NCI-H2107 (cell line): ENCODE measurements around the gene OMP.

ENCODE experiments used
- DNase-seq: peaks from one replicate; lab custom pipeline; 2025; lab: John Stamatoyannopoulos, UW

Gene OMP

DNA sequence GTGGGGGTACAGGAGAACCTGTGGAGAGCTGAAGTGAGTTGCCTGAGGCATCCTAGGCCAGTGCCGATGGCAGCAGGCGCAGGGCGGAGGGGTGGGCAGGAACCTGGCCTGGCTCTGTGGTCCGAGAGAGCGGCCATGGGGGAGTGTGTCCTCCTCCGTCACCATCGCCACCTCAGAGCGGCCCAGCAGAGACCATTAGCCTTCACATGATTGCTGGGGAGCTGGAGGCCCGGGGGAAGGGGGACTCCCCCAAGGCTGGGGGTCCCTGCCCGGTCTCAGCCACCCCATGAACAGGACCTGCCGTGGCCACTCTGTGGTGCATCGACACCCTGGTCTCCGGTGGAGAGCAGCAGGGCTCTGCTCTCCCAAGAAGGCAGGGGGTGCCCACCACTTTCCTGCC lies 4.1 kb downstream of the OMP start:
- DNase-seq, result no peak

DNA sequence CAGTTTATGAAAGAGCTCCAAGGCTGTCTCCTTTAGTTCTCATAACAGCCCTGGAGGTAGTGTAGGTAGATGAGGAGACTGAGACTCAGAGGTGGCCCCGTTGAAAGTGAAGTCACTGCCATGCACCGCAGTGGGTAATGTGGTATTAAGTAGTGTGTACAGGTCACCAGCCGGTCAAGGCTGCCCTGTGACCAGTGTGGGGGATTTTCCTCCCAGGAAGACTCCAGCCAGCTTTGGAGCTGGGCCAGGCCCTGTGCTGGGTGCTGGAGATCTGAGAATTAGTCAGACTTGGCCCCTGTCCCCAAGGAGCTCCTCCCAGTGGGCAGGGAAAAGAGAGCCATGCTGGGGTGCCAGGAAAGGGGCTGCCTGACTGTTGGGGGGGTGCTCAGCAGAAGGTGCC lies 5.3 kb downstream of the OMP start:
- no peak for DNase-seq

DNA sequence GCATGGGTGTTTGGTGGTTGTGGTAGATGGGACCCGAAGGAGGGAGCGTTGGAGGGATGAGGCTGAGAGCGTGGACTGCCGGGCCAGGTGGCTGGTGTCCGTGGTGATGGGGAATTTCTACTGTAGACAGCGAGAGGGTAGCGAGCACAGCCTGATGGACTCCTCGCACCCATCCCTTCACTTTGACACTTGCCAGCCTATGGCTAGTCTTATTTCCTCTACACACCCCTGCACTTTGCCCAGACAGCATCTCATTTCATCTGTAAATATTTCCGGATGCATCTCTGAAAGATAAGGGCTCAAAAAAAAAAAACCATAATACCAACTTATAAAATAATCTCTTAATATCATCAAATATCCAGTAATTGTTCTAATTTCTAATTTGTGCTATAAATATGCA lies 5.8 kb downstream of the OMP start:
- no peak for DNase-seq

DNA sequence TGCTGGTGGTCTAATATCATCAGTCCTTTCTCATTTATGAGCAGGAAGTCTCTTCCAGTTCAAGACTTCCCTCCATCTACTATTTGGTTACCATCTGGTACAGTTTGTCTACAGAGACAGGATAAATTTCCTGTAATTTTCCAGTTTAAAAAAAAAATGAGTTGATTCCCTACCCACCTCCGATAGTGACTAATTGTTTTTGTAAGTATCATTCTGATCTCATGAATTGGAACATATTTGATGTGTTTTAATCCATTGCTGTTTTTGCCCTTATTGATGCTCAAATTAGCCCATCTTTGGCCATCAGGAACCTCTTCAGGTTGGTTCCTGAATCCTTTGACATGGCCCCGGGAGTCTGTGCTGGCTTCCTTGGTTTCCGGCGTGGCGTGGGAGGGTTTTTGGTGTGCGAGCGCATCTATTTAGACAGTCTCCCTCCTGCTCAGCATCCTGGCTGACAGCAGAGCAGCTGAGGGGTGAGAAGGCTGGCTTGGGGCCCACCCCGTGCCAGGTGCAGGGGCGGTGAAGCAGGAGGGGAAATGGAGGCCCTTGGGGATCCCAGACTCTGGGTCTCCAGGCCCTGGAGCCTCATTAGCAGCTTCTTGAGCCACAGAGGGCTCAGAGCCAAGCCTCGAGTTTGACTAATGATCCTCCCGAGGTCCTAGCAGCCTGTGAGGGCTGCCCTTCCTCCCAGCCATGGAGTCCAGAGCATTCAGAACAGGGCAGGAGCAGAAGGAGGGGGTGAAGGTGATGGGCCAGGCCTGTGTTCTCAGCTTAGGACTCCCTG lies 6.8 kb downstream of the OMP start:
- no peak for DNase-seq

DNA sequence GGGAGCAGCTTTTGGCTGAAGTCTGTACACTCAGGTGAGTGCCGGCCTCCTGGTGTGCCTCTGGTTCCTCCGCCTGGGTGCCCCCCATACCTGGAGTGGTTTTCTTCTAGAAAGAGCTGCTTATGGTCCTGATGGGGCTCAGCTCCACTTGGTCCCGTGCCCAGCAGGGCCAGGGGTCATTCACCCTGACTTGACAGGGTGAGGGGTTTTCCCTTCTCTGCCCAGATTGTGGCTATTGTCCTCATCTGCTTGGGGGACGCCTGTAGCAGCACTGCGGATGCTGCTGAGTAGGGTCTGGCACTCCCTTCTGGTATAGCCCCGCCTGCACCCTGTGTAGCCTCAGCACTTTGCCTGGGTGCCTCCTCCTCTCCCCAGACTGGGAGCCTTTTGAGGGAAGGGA lies 8.2 kb downstream of the OMP start:
- DNase-seq, result no peak

DNA sequence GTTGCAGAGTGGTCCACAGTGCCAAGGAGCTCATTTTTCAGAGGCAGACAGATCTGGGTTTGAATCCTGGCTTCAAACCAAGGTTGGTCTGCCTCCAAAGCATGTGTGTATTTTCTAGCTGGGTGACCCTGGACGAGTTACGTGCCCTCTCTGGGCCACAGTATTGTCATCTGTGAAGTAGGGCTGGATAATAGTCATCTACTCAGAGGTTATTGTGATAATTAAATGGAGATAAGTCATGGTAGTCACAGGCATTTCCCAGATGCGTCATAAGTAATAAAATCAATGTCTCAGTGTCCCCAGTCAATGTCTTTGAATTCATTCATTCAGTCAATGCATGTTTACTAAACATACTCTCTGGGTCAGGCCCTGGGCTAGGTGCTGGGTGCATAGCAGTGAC lies 8.6 kb downstream of the OMP start:
- DNase-seq, result no peak

DNA sequence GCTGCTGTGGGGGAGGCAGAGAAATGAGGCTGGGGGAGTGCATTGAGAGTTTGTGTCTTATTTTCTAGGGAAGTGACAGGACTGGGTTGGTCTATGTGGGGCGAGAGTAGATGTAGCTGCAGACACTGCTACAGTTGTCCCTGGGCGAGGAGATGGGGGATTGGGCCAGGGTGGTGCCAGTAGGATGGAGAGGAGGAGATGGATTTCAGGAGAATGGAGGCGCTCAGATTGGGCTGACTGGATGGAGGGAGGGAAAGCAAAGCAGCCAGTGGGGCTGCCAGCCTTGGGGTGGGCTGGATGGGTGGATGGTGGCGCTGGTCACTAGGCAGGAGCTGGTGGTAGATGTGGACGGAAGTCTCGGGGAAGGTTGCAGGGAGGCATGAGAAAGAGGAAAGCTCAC lies 9.3 kb downstream of the OMP start:
- DNase-seq, result no peak

DNA sequence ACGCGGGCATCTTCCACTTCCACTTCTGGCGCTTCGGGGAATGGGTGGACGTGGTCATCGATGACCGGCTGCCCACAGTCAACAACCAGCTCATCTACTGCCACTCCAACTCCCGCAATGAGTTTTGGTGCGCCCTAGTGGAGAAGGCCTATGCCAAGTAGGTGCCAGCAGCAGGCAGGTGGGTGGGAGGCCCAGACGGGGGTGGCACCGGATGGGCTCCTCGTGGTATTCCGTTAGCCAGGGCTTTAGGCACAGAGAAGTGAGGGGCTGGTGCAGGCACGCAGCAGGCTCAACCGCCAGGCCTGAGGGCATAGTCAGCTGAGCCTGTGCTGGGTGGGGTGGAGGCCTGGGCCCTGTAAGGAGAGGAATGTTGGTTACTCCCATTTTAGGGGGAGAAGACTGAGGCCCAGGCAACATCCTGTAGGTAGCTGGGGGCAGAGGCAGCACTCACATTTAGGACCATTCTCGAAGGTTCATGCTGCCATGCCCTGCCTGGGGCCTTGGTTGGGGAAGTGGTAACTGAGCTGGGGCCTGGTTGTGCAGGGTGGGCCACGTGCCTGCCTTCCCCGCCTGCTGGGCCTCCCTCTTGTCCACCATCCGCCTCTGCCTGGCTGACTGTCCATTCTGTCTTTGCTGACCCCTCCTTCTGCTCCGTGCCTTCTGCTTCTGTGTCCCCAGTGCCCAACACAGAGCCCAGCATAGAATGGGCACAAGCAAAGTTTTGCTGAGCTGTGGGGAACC lies 10.2 kb downstream of the OMP start:
- no peak for DNase-seq

DNA sequence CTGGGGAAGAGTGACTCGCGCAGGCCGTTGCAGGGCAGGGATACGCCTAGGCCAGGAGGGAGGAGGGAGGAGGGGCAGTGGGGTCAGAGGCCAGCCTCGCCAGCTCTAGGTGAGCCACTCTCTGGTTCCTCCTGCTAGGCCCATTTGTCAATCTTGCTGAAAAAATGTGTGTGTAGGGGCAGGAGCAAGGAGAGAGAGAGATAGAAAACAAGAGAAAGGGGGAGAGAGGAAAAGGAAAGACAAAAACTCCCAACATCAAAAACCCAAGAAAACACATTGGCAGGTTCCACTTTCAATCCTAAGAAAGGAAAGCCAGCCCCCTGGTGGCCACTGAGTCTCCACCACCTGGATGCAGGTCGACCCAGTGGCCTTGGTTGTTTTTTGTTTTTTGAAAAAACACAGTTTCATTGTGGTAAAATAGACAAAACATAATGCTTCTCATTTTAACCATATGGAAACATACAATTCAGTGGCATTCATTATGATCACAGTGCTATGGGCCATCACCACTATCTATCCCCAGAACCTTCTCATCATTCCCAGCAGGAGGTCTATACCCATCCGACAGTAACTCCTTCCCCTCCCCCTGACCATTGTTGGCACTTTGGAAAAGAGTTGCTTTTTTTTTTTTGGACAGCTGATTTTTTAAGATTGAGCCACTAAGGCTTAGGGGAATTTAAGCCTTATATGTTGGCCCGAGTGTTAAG lies 10.9 kb downstream of the OMP start:
- no peak for DNase-seq

DNA sequence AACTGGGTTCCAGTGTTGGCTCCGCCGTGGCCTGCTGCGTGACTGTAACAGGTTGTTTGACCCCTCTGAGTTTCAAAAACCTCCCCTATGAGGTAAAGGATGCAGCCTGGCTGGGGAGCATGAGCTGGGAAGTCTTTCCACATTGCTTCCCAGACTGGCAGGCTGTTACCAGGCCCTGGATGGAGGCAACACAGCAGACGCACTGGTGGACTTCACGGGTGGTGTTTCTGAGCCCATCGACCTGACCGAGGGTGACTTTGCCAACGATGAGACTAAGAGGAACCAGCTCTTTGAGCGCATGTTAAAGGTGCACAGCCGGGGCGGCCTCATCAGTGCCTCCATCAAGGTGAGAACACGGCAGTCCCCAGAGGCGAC lies 11.4 kb downstream of the OMP start:
- no peak for DNase-seq

DNA sequence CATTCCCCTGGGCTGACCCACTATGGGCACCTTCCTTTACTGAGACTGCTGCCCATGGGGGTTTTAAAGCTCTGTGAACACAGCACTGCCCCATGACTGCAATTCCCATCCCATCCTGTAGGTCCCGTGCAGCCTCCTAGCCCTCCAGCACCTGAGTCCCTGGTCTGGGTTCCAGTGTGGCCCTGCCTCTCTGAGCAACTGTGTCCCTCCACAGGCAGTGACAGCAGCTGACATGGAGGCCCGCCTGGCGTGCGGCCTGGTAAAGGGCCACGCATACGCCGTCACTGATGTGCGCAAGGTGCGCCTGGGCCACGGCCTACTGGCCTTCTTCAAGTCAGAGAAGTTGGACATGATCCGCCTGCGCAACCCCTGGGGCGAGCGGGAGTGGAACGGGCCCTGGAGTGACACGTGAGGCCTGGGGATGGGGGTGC lies 12.6 kb downstream of the OMP start:
- no peak for DNase-seq

DNA sequence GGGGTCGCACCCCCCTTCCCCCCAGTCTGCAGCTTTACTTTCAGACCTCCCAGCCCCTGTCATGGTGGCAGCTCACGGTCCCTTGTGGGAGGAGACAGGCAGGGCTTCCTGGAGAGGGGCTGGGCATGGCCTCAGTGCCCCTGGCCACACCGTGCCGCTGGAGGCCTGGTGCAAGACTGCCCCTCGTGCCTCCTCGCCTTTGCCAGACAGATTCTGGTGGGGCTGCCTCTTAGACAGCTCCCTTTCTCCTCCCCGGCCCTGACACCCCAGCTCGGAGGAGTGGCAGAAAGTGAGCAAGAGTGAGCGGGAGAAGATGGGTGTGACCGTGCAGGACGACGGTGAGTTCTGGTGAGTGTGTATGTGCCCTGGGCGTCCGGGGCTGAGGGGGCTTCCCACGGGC lies 13.3 kb downstream of the OMP start:
- no peak for DNase-seq

DNA sequence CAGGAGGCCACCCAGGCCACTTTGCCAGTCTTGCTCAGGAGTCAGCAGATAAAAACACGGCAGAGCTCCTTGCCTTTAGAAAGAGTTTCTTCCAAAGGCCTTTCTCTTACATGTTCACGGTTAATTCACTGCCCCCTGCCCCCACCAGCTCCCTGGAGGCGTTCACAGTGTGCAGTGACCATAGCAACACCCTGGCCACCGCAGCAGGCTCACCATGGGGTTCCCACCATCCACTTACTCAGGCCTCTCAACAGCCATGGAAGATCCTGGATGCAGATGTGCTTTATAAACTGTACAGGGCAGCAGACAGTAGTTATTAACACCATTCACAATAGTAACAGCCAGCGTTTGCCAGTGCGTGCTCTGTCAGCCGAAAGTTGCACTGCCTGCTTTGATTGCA lies 14.9 kb downstream of the OMP start:
- no peak for DNase-seq

DNA sequence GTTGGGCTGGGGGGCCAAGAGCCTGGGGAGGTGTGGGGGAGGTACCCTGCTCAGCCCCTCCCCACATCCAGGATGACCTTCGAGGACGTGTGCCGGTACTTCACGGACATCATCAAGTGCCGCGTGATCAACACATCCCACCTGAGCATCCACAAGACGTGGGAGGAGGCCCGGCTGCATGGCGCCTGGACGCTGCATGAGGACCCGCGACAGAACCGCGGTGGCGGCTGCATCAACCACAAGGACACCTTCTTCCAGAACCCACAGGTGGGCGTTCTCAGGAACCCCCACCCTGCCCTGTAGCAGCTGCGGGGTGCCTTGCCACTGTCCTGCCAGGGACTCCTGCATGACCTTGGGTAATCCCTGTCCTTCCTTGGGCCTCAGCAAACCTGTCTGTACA lies 15.4 kb downstream of the OMP start:
- no peak for DNase-seq

DNA sequence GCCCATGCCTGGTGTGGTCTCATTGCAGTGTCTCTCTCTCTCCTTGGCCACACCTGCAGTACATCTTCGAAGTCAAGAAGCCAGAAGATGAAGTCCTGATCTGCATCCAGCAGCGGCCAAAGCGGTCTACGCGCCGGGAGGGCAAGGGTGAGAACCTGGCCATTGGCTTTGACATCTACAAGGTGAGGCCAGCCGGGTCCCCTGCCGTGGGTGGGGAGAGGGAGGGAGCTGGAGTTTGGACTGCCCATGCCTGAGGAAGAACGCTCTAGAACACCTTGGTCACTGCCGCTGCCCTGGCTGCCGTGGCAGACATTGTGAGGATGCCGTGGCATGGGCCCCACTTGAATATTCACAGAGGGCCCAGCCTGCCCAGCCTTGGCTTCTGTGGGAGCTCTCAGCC lies 16.3 kb downstream of the OMP start:
- DNase-seq, result no peak

DNA sequence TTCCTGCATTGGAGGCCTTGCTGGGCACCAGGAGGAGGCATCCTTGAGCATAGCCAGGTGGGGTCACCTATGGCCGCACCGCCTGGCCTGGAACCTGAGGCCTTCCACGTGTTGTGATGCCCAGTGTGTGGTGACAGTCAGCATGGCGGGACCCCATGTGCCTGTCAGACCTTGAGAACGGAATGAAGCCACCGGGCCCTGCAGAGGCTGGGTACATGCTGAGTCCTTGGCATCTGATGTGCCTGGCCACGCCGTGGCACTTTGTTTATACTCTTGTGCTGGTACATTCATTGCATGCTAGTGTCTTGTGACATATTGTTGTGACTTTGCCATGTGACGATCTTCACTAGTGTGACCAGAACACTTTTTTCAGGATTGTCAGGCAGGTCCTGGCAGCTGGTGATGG lies 16.9 kb downstream of the OMP start:
- no peak for DNase-seq

DNA sequence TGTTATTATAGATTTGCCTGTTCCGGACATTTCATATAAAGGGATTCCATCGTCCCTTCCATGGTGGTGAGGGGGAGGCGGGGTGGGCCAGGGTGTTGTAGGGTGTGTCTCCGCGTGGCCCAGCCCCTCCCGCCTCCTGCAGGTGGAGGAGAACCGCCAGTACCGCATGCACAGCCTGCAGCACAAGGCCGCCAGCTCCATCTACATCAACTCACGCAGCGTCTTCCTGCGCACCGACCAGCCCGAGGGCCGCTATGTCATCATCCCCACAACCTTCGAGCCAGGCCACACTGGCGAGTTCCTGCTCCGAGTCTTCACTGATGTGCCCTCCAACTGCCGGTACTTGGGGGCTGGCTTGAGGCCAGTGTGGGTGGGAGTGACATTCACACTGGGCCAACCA lies 17.9 kb downstream of the OMP start:
- no peak for DNase-seq

DNA sequence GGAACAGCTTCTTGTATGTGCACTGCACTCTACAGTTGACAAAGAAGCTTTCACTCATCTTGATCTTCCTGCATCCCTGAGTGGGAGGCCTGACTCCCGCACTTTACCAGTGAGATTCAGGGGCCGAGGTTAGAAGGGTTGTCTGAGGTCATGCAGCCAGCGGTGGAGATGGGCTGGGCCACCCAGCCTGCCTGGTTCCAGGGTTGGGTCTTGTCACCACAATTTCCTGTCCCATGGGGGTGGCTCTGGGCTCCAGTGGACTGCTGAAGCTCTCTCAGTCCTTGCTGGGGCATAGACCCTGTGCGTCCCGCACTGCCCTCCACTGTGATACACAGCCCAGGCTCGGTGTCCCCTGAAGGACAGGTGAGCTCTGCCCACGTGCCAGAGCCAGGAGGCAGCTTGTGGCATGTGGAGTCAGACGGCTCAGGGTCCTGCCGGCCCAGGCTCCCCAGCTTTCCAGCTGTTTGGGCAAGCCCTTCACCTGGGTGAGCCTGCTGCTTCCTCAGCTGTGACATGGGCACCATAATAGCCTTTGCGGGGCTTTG lies 18.5 kb downstream of the OMP start:
- no peak for DNase-seq

DNA sequence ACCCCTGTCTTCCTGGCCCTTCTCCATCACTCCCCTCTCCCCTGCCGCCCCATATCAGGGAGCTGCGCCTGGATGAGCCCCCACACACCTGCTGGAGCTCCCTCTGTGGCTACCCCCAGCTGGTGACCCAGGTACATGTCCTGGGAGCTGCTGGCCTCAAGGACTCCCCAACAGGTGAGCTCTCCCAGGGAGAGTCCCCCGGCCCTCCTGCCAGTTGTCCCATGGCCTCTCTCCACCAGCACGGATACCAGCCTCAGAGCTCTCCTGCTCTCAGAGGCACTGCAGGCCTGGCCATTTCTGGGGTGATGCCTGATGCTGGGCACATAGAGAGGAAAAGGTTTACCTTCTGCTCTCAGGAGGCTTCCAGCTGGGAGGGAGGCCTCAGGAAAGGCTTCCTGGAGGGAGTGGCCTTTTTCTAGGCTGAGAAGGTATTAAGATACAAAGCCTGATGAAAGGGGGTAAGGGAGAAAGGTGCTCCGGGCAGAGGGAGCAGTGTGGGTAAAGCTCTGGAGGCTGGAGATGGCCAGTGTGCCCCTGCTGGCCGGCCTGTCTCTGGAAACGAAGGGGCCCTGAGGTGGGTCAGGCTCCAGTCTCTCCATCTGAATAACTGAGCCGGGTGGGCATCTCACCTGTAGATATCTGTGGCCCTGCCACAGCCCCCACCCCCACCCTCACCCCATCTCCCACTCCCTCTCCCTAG lies 19.4 kb downstream of the OMP start:
- DNase-seq, result no peak

DNA sequence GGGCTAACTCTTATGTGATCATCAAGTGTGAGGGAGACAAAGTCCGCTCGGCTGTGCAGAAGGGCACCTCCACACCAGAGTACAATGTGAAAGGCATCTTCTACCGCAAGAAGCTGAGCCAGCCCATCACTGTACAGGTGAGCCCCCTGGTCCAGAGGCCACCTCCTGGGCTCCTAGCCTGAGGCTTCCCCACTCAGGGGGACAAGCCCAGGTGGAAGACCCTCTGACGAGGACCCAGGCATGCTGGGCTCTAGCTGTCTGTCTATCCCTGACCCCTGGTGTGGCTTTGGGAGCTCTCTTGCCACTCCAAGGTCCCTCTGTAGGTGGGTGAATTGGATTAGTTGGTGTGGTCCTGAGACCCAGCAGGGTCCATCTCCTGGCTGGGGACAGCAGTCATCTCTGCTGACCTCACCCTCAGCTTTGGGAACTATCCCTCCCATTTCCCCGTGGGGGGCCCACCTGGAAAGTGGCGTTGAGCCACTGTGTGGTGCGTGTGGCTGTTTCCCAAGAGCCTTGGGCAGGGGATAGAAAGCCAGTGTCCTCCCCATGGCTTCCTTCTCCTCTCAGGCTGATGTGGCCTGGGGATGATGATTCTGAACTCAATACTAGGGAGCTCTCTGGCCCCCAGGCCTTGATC lies 20.1 kb downstream of the OMP start:
- no peak for DNase-seq

DNA sequence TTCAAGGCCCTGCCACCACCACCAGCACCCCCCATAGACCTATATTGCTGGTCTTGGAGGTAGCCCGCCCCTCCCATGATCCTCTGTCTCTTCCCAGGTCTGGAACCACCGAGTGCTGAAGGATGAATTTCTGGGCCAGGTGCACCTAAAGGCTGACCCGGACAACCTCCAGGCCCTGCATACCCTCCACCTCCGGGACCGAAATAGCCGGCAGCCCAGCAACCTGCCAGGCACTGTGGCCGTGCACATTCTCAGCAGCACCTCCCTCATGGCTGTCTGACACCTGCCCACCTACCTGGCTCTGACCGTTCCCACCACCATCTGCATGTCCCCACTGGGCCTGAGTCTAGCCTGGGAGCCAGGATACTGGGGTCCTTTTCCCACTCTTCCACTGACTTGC lies 21.0 kb downstream of the OMP start:
- DNase-seq, result no peak

DNA sequence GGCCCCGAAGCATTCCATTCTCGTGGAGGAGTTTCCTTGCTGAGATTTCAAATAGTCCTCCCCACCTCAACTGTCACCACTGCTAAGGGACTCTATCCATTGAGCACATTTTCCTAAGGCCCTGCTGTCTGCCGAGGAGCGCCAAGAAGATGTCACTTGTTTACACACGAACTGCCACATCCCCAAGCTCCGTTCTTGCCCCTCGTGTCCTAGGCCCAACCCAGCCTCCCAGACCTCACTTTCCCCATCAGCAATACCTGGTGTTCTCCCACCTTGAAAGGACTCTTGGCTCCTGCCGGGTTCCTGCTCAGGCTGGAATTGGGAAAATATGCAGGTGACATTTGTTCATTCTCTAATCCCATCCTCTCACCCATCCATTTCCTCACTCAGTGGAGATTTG lies 21.4 kb downstream of the OMP start:
- DNase-seq, result no peak
